Pulmonary artery endothelial cell (primary cell): ENCODE data around the gene ASNSD1. TPM values are rescaled to one million over a fixed set of nuclear protein-coding genes. Genes with fewer than 3 reads are reported as not detected.

ENCODE experiments used
- DNase-seq: peaks from one replicate; pipeline ENCODE4 v3.0.0-alpha.2; 2011; ENCODE audit warnings: low read depth, low spot score
- total RNA-seq: library from RNA; depleted of rRNA; stranded (reverse); fragments of >200 nt; gene quantifications from 2 replicates; pipeline ENCODE4 v1.2.3, GENCODE V29; 2014

ASNSD1 gene
- 70.8 and 71.1 TPM in 2 replicates for total RNA-seq

GRCh38 chr2:189661148-189661956, at the start of gene ASNSD1:
ASNSD1 (plus strand) TSS chr2:189661459; CDS start chr2:189666133, 4,674 bp downstream.
- peak; percentile 99 for DNase-seq

GRCh38 chr2:189613077-189613636, 48.1 kb upstream of the ASNSD1 start:
- peak; percentile 91 for DNase-seq

DNA sequence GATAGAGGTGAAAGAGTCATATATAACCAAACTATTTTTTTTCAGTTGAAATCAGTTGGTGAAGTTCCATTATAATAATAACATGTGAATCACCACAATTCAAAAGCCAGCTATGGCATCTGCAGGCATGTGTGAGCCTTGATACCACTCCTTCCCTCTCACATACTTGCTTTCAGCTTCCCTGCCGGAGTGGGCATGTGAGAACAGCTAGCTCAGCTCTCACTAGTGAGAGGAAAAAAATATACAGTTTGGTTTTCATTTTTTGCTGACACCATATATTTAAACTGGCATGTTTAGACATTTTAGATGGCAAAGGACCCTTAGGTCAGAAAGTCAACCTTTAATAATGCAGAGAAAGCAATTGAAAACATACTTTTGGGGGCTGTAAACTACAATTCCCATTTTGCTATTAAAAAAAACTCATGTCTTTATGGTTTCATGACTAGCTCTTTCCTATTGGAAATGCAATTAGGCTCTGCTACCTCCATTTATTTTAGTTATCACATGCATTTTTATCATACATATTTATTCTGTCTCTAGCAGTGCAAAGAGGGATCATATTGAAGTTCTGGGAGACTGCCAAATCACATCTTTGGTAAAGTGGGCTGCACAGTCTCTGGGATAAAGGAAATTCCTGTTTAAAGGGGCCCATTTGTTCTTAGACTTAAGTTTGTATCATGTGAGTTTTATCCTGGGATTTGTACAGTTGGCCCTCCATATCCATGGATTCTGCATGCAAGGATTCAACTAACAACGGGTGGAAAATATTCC, 47.4 kb upstream of the ASNSD1 start:
- DNase-seq: peak; percentile 49

DNA sequence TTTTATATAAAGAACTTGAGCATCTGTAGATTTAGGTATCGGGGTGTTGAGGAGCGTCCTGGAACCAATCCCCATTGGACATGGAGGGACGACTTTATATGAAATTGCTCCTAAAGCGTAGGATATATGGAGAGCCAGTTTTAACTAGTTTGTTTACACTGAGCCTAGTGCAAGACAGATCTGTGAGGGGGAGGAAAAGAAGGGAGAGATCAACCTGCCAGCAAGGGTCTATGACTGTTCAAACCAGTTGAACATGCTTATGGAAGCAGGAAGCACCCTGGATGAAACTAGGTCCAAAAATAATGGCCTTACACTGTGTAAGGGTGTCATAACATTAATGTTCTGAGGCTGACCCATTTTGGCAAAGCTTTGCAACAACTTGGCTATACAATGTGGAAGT, 46.7 kb upstream of the ASNSD1 start:
- DNase-seq: no peak

DNA sequence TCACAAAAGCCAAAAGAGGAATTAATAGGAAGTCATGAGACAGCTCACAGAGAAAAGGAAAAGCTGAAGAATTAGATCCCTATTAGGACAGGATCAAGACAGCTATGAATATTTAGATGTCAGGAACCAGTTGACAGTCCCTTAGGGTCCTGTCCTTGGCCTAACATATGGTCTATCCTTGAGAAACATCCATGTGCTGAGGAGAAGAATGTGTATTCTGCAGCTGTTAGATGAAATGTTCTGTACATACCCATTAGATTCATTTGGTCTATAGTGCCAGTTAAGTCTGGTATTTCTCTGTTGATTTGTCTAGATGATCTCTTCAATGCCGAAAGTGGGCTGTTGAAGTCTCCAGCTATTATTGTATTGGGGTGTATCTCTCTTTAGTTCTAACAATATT, 43.1 kb upstream of the ASNSD1 start:
- no peak for DNase-seq

GRCh38 chr2:189621781-189622180, 39.5 kb upstream of the ASNSD1 start:
- no peak for DNase-seq

GRCh38 chr2:189623049-189623448, 38.2 kb upstream of the ASNSD1 start:
- no peak for DNase-seq

- no peak for DNase-seq
These were observed 36.5 kb upstream of the ASNSD1 start for GRCh38 chr2:189624648-189625355.

DNA sequence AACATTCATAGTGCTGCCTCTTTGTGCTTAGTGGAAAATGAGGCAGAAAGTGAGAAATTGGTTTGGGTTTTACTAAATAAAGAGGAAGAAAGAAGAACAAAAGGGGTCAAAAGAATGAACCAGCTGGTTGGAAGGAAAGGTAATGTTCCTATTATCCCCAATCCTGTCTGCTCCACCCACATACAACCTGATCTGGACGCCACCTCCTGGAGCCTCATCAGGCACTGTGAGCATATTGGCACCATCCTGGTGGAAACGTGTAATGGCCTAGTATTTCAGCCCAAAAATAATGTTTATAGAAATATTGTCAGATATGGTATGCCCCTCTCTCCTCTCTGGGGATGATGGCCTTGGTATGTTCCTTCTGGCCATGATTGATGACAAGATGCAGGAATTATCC, 35.6 kb upstream of the ASNSD1 start:
- no peak for DNase-seq

- DNase-seq: no peak
These were observed 33.5 kb upstream of the ASNSD1 start for GRCh38 chr2:189627789-189628188.

DNA sequence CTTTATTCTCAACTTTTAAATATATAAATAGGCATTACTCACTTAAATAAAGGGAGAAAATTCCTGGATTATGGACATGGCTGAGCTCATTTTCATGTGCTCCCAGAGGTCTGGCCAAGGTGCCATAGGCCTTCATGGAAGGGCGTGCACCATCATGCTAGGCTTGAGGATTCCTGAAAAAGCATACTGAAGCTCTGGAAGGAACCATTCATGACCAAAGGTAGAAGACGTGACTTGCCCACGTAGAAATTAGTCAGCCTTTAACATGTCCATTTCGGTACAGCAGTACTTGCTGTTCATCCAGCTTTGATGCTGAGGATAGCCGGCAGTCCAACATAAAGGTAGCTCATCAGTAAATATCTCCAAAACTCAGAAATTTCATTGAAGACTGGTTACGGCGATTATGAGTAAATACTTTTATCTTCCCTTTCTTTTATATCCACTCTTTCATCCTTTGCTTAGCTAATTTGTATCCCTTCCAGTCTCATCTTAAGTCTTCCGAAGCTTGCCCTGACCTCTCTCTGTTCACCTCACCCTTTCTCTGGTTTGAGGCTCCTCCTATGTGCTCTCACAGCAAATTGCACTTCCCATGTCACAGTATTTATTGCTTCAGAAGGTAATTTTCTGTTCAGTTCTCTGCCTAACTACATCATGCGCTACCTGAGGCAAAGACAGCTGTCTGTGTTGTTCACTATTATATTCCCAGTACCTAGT, 32.3 kb upstream of the ASNSD1 start:
- no peak for DNase-seq

- no peak for DNase-seq
These were observed 31.5 kb upstream of the ASNSD1 start for GRCh38 chr2:189629531-189630453.

DNA sequence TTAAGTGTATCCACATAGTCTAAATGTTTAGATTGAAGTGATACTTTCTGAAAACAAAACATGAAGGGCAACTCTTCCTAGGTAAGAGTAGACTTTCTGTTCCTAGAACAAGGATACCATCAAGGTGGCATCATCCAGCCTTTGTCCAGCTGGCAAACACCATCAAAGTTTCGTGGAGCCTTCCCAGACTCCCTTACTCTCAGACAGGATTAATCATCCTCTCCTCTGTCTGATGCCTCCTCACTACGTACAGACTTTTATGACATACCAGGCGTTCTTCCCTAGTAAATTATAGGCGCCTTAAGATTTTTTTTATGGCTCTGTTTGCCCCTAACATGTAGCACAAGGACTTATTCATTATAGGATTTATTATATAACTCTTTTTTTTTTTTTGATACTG, 29.4 kb upstream of the ASNSD1 start:
- no peak for DNase-seq

- no peak for DNase-seq
These were observed 27.9 kb upstream of the ASNSD1 start for GRCh38 chr2:189633392-189633811.

GRCh38 chr2:189635353-189635752, 25.9 kb upstream of the ASNSD1 start:
- DNase-seq: no peak

DNA sequence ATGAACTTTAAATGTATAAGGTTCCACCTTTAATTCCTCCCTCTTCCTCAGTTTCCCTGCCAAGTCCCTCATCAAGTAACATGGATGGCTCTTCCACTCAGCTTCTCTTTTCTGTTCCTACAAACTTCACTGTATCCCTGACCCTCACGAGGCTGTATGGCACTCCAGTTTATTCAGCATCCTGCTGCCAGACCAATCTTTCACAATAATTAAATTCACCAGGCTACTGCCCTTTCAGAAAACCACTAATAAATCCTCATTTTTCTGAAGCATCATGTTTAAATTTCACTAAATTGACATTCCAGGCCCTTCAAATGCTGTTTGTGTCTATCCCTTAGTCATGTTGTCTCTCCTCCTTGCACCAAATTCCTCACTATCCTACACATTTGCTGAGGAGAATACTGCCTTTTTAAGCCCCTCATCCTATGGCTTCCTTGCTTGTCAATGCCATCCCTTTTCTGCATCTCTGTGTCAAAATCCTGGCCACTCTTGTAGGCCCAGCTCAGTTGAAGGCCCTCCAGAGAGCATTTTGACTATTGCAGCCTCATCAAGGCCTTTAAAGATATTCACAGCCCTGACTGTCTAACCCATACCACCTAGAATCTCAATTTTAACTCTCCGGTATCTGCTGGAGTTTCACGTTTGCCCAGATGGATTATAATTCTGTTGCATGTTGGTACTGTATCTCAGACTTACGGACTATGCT, 22.8 kb upstream of the ASNSD1 start:
- no peak for DNase-seq

DNA sequence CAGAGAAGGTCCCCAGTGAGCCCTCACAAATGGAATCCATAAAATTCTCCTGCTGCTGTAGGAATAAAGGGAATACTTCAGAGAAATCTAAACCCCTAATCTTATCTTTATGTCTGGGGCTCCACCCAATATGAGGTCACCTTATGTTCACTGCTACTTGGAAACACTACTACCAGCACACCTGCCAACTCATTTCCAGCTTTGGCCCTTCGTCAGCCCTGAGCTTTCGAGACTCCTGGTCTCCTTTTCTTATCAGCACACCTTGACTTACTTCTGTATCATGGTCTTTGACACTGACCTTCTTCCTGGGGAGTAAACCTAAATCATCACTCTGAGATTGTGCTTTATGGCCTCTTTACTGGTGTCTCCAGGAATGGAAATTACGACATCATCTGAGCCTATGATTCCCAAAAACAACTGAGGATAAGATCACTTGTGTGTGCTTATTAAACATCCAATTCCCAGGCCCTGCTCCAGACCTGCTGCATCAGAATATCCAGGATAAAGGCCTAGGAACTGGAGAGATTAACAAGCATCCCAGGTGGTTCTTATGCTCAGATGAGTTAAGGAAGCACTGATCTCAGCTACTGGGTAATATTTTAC, 22.2 kb upstream of the ASNSD1 start:
- DNase-seq: no peak

DNA sequence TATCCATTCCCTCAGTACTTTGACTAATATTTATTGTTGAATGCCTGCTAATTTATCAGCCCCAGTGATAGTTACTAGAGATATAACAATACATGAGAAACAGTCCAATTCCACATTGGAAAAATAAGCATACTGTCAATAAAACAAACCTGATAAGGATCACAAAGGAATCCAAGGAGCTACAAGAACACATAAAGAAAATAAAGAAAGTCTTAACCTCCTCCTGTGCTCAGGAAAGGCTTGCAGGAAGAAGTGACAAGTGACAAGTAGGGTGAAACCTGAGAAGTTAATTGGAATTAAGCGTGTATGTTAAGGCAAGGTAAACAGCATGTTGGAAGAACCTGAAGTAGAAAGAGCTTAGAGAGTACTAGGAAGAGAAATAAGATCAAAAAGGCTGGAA, 20.3 kb upstream of the ASNSD1 start:
- DNase-seq: no peak

DNA sequence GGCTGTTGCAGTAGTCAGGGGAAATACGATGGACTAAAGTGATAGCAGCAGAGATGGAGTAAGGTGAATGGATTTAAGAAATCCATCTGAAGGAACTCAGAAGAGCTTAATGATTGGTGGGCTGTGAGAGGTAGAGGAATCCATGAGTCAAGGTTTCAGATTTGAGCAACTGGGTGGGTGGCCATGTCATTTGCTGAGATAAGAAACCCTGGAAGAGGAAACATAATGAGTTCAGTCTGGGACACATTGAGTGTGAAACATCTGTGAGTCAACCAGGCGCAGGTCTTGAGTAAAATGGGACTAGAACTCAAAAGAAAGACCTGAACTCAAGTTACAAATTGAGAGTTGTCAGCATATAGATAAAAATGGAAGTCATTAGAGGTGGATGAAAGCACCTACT, 19.7 kb upstream of the ASNSD1 start:
- no peak for DNase-seq
